NT2/D1 (cell line): ENCODE measurements around the gene CACNA1A.
"Not testable (repeated sequence)": the region's sequence is repeated elsewhere in the genome, so short reads cannot be mapped to it uniquely, and the experiment has no call there.

Experiments
- DNase-seq: peaks from one replicate; pipeline ENCODE4 v3.0.0-alpha.2; 2011; ENCODE audit warnings: low read depth, low spot score
- H3K27me3 ChIP-seq: 2 replicates; pipeline ENCODE4 v1.6.0; 2011; ENCODE audit warnings: mild to moderate bottlenecking; ENCODE audit not compliant: insufficient read length, insufficient read depth
- H3K36me3 ChIP-seq: 2 replicates; pipeline ENCODE4 v1.6.1; 2011; ENCODE audit warnings: mild to moderate bottlenecking, low read length, mixed read lengths; ENCODE audit not compliant: insufficient read depth, insufficient read length
- H3K4me1 ChIP-seq: 2 replicates; pipeline ENCODE4 v1.5.1; 2011; ENCODE audit not compliant: insufficient read depth, insufficient read length
- H3K4me3 ChIP-seq: 2 replicates; pipeline ENCODE4 v1.5.1; 2011; ENCODE audit warnings: low read depth; ENCODE audit not compliant: insufficient read length
- H3K9ac ChIP-seq: 2 replicates; pipeline ENCODE4 v1.6.0; 2011; ENCODE audit warnings: low read depth; ENCODE audit not compliant: insufficient read length
- H3K9me3 ChIP-seq: 2 replicates; pipeline ENCODE4 v1.5.1; 2011; ENCODE audit warnings: mild to moderate bottlenecking, low read length; ENCODE audit not compliant: insufficient read depth
- SUZ12 ChIP-seq: IDR thresholded peaks from 2 replicates; pipeline ENCODE4 v1.6.1; 2011; ENCODE audit not compliant: insufficient read length, insufficient read depth; ENCODE audit errors: extremely low read depth
- YY1 ChIP-seq: IDR thresholded peaks from 2 replicates; pipeline ENCODE4 v1.6.1; 2011; ENCODE audit not compliant: insufficient read length, insufficient read depth
- ZNF274 ChIP-seq: IDR thresholded peaks from 2 replicates; pipeline ENCODE4 v1.6.1; 2011; ENCODE audit warnings: mild to moderate bottlenecking, low read depth, low read length

CACNA1A gene

DNA sequence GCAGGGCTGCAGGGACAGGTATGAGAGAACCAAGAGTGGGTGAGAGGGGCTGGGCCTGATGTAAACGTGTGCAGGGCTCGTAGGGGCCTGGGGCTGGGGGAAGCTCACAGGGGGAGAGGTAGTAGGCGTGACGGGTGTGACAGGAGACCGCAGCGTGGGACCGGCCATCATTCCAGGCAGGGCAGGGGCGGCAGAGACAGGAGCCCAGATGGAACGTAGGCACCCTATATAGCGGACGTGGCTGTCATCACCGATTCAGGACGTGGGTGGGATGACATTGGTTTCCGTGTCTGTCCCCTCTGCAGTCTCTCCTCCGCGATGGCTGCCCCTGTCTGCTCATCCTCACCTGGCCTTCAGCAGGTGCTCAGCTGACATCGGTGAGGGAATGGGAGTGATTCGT, 307.6 kb downstream of the CACNA1A start:
- H3K36me3 ChIP-seq, result no peaks in the 10 kb centered on the region
- H3K4me3 ChIP-seq, result no peak overlapping the region
- no peaks in the 10 kb centered on the region for H3K4me1 ChIP-seq
- H3K27me3 ChIP-seq, result no peaks in the 10 kb centered on the region
- H3K9ac ChIP-seq, result no peak overlapping the region
- no peak for TF ChIP-seq ZNF274
- TF ChIP-seq YY1, result no peak
- no peak for TF ChIP-seq SUZ12
- H3K9me3 ChIP-seq, result no peaks in the 10 kb centered on the region
- DNase-seq, result no peak

DNA sequence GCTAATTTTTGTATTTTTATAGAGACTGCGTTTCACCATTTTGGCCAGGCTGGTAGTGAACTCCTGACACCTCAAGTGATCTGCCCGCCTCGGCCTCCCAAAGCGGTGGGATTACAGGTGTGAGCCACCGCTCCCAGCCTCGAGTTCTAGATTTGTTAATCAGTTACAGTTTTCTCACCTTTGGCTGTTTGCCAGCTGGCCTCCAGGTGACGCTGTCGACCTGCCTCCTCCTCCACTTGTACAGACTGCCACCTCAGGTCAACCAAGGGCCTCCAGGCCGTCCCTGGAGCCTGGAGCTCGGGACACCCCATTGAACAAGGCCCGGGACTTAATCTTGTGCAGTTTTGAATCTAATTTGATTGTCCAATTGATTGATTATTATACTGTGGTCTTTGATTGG, 310.6 kb downstream of the CACNA1A start:
- Histone ChIP-seq H3K27me3 (no peaks in the 10 kb centered on the region), H3K4me3 (no peak overlapping the region), H3K9me3 (no peaks in the 10 kb centered on the region), H3K9ac (no peak overlapping the region), H3K36me3 (no peaks in the 10 kb centered on the region), H3K4me1 (no peaks in the 10 kb centered on the region)
- DNase-seq, result peak; percentile 75
- no peak for TF ChIP-seq YY1
- TF ChIP-seq ZNF274, result no peak
- no peak for TF ChIP-seq SUZ12

DNA sequence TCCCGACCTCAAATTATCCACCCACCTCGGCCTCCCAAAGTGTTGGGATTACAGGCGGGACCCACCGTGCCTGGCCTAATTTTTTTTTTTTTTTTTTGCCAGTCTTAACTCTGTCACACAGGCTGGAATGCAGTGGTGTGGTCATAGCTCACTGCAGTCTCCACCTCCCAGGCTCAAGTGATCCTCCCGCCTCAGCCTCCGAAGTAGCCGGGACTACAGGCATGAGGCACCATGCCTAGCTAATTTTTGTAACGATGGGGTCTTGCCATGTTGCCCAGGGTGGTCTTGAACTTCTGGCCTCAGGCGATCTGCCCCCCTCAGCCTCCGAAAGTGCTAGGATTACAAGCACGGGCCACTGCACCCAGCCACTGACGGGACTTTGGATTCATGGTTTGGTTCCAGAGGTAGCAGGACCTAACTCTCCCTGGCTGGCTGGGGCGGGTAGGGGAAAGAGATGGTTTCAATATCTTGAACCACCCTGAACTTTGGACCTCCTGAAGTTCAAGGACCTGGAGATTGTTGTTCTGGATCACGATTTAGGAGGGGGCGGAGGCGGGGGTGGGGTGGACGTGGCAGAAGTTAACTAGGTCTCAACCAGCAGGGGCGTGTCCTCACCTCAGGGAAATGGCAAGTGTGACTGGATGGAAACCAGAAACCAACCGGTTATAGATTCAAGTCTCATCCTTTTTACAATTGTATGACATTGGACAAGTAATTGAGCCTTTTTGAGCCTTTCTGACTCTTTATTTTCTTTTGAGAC, 315.3 kb downstream of the CACNA1A start:
- TF ChIP-seq ZNF274 (no peak), YY1 (no peak), SUZ12 (no peak)
- no peaks in the 10 kb centered on the region for H3K9me3 ChIP-seq
- DNase-seq, result no peak
- H3K4me3 ChIP-seq, result no peak overlapping the region
- H3K36me3 ChIP-seq, result no peaks in the 10 kb centered on the region
- H3K9ac ChIP-seq, result no peak overlapping the region
- H3K4me1 ChIP-seq, result peaks cover 4% of the 10 kb centered on the region
- H3K27me3 ChIP-seq, result no peaks in the 10 kb centered on the region

DNA sequence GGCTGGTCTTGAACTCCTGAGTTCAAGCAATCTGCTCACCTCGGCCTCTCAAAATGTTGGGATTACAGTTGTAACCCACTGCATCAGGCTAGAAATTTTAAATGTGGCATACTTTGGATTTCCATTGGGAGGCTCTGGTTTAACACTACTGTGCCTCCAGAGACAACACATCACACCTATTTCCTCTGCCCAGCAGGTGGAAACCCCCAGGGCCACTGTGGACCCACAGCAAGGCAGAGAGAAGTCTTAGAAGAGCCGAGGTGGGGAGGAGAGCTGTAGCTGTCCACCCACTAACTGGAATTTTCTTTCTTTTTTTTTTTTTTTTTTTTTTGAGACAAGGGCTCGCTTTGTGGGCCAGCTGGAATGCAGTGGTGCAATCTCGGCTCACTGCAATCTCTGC, 316.7 kb downstream of the CACNA1A start:
- Histone ChIP-seq H3K9ac (no peak overlapping the region), H3K36me3 (no peaks in the 10 kb centered on the region), H3K4me3 (no peak overlapping the region), H3K27me3 (no peaks in the 10 kb centered on the region), H3K4me1 (peaks cover 4% of the 10 kb centered on the region), H3K9me3 (no peaks in the 10 kb centered on the region)
- no peak for TF ChIP-seq ZNF274
- no peak for TF ChIP-seq SUZ12
- TF ChIP-seq YY1, result no peak
- no peak for DNase-seq

DNA sequence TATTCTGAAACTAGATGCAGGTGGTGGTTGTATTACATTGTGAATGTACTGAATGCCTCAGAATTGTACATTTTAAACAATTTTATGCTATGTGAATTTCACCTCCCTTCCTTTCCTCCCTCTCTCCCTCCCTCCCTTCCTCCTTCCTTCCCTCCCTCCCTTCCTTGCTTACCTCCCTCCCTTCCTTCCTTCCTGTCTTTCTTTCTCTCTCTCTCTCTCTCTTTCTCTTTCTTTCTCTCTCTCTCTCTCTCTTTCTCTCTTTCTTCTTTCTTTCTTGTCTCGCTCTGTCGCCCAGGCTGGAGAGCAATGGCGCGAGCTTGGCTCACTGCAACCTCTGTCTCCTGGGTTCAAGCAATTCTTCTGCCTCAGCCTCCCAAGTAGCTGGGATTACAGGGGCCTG, 318.9 kb downstream of the CACNA1A start:
- Histone ChIP-seq H3K4me3 (no peak overlapping the region), H3K9ac (no peak overlapping the region), H3K4me1 (peaks cover 4% of the 10 kb centered on the region), H3K9me3 (no peaks in the 10 kb centered on the region), H3K27me3 (no peaks in the 10 kb centered on the region), H3K36me3 (no peaks in the 10 kb centered on the region)
- TF ChIP-seq SUZ12 (no peak), ZNF274 (no peak), YY1 (no peak)
- DNase-seq, result no peak

DNA sequence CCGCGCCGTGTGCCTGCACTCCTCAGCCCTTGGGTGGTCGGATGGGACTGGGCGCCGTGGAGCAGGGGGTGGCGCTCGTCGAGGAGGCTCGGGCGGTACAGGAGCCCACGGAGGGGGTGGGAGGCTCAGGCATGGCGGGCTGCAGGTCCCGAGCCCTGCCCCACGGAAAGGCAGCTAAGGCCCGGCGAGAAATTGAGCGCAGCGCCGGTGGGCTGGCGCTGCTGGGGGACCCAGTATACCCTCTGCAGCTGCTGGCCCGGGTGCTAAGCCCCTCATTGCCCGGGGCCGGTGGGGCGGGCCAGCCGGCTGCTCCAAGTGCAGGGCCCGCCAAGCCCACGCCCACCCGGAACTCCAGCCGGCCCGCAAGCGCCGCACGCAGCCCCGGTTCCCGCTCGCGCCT, 319.6 kb downstream of the CACNA1A start:
- DNase-seq, H3K36me3 ChIP-seq, H3K27me3 ChIP-seq, H3K4me1 ChIP-seq, H3K4me3 ChIP-seq, H3K9me3 ChIP-seq, H3K9ac ChIP-seq: not testable (repeated sequence)

DNA sequence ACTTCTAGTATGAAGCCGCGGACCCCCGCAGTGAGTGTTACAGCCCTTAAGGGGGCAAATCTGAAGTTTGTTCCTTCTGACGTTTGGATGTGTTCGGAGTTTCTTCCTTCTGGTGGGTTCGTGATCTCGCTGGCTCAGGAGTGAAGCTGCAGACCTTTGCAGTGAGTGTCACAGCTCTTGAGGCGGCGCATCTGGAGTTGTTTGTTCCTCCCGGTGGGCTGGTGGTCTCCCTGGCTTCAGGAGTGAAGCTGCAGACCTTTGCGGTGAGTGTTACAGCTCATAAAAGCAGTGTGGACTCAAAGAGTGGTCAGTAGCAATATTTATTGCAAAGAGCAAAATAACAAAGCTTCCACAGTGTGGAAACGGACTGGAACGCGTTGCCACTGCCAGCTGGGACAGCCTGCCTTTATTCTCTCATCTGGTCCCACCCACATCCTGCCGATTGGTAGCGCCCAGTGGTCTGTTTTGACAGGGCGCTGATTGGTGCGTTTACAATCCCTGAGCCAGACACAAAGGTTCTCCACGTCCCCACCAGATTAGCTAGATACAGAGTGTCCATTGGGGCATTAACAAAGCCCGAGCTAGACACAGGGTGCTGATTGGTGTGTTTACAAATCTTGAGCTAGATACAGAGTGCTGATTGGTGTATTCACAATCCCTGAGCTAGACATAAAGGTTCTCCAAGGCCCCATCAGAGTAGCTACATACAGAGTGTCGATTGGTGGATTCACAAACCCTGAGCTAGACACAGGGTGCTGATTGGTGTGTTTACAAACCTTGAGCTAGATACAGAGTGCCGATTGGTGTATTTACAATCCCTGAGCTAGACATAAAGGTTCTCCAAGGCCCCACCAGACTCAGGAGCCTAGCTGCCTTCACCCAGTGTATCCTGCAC, 320.3 kb downstream of the CACNA1A start:
- not testable (repeated sequence) for H3K36me3 ChIP-seq, H3K4me3 ChIP-seq, H3K9ac ChIP-seq, H3K27me3 ChIP-seq, H3K4me1 ChIP-seq, H3K9me3 ChIP-seq, DNase-seq

DNA sequence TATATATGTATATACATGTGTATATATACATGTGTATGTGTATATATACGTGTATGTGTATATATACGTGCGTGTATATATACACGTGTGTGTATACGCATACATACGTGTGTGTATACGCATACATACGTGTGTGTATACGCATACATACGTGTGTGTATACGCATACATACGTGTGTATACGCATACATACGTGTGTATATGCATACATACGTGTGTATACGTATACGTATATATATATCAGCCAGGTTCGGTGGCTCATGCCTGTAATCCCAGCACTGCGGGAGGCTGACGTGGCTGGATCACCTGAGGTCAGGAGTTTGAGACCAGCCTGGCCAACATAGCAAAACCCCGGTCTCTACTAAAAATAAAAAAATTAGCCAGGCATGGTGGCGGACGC, 321.4 kb downstream of the CACNA1A start:
- H3K4me1 ChIP-seq, DNase-seq, H3K9ac ChIP-seq, H3K27me3 ChIP-seq, H3K36me3 ChIP-seq, H3K9me3 ChIP-seq, H3K4me3 ChIP-seq: not testable (repeated sequence)
